HL-60 (cell line): ENCODE measurements around the gene FARP2.

Experiments
- GABPA ChIP-seq: IDR thresholded peaks from 2 replicates; pipeline ENCODE4 v1.6.1; 2012; ENCODE audit warnings: low read depth
- POLR2AphosphoS5 ChIP-seq: IDR thresholded peaks from 2 replicates; pipeline ENCODE4 v1.6.1; 2012; ENCODE audit warnings: low read depth
- TF ChIP-seq, protein P1 (sequence below): IDR thresholded peaks from one replicate; pipeline ENCODE4 v1.5.1; 2011; ENCODE audit warnings: low read length, control low read depth, inconsistent platforms; ENCODE audit not compliant: insufficient read depth
- TF ChIP-seq, protein P2 (sequence below): IDR thresholded peaks from 2 replicates; pipeline ENCODE4 v1.6.1; 2012; ENCODE audit warnings: low read depth; ENCODE audit not compliant: insufficient replicate concordance

DNA sequence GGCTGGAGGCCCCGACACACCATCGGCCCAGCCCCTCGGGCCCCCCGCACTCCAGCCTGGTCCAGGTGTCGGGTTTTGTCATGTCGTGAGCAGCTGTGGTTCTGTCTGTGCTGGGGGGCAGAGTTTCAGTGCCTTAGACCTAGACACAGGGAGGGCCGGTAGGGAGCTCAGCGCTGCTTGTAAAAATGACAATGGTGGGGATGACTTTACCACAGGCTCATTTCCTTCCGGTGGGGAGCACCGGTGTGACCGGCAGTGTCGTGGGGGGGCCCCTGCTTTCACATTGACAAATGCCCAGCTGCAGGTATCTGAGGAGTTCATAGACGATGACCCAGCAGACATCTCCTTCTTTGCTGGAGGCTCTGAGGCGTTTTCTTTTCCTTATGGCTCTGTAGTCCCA lies 85.4 kb downstream of the FARP2 start:
- TF ChIP-seq, protein P1, sequence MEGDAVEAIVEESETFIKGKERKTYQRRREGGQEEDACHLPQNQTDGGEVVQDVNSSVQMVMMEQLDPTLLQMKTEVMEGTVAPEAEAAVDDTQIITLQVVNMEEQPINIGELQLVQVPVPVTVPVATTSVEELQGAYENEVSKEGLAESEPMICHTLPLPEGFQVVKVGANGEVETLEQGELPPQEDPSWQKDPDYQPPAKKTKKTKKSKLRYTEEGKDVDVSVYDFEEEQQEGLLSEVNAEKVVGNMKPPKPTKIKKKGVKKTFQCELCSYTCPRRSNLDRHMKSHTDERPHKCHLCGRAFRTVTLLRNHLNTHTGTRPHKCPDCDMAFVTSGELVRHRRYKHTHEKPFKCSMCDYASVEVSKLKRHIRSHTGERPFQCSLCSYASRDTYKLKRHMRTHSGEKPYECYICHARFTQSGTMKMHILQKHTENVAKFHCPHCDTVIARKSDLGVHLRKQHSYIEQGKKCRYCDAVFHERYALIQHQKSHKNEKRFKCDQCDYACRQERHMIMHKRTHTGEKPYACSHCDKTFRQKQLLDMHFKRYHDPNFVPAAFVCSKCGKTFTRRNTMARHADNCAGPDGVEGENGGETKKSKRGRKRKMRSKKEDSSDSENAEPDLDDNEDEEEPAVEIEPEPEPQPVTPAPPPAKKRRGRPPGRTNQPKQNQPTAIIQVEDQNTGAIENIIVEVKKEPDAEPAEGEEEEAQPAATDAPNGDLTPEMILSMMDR: no peak
- TF ChIP-seq, protein P2, sequence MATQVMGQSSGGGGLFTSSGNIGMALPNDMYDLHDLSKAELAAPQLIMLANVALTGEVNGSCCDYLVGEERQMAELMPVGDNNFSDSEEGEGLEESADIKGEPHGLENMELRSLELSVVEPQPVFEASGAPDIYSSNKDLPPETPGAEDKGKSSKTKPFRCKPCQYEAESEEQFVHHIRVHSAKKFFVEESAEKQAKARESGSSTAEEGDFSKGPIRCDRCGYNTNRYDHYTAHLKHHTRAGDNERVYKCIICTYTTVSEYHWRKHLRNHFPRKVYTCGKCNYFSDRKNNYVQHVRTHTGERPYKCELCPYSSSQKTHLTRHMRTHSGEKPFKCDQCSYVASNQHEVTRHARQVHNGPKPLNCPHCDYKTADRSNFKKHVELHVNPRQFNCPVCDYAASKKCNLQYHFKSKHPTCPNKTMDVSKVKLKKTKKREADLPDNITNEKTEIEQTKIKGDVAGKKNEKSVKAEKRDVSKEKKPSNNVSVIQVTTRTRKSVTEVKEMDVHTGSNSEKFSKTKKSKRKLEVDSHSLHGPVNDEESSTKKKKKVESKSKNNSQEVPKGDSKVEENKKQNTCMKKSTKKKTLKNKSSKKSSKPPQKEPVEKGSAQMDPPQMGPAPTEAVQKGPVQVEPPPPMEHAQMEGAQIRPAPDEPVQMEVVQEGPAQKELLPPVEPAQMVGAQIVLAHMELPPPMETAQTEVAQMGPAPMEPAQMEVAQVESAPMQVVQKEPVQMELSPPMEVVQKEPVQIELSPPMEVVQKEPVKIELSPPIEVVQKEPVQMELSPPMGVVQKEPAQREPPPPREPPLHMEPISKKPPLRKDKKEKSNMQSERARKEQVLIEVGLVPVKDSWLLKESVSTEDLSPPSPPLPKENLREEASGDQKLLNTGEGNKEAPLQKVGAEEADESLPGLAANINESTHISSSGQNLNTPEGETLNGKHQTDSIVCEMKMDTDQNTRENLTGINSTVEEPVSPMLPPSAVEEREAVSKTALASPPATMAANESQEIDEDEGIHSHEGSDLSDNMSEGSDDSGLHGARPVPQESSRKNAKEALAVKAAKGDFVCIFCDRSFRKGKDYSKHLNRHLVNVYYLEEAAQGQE: no peak
- no peak for TF ChIP-seq POLR2AphosphoS5
- TF ChIP-seq GABPA: no peak
